ENCODE measurements around the gene BEST1.

Gene BEST1

DNA sequence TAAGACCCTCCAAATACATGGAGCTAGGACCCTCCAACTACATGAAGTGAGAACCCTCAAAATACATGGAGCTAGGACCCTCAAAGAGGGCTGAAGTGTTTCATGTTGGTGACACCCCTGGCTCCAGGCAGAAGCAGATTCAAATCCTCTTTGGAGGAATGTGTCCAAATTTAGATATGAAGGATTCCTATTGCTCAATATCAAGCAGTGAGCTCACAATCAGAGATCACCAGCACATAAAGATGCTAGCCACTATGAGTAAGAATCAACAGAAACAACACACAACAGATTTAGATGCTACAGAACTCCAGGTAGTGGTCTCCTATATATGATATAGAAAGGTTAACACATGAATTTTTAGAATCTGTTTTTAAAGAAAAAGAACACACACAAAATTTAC is 21.5 kb upstream of the BEST1 start:
- TF ChIP-seq EZH2 (IDR thresholded peaks at IDR 0.05) (no peak), POLR2AphosphoS5 (IDR thresholded peaks at IDR 0.05; ENCODE audit: borderline replicate concordance, low read depth, low read length) (no peak), FOXP2 (optimal IDR thresholded peaks at IDR 0.05; ENCODE audit: control extremely low read depth, extremely low read length, insufficient read depth) (no peak)
- no peaks in the 10 kb centered on the region for H3K9me3 ChIP-seq (ENCODE audit: low read depth, low read length)

DNA sequence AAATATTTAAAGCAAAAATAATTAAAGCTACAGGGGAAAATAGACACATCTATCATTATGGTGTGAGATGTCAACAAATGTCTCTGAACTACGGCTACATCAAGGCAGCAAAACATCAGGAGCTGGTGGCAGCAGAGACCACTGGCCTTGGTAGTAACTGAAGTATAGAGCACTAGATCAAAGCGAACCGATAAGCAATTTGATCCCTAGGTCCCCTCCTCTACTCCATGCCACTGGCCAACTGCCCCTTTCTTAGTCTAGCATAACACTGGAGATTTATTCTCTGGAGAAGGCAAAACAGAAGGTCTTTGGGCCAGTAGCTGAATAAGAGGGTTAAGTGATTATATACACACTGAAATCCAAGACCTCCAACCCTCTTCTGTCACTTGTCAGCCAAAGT is 19.2 kb upstream of the BEST1 start:
- DNase-seq (ENCODE audit: low read depth, low spot score) = no peak
- H3K27ac ChIP-seq = no peak overlapping the region
- TF ChIP-seq POLR2AphosphoS5 (IDR thresholded peaks at IDR 0.05; ENCODE audit: borderline replicate concordance, low read depth, low read length) = no peak
- no peak for TF ChIP-seq EZH2 (IDR thresholded peaks at IDR 0.05)
- TF ChIP-seq FOXP2 (optimal IDR thresholded peaks at IDR 0.05; ENCODE audit: control extremely low read depth, extremely low read length, insufficient read depth) = no peak

More for the DNA sequence above, 21.5 kb upstream of the BEST1 start:
- no peak for DNase-seq (ENCODE audit: low read depth, low spot score)
- no peaks in the 10 kb centered on the region for H3K36me3 ChIP-seq (ENCODE audit: insufficient read depth, low read length)
- H3K9ac ChIP-seq (ENCODE audit: insufficient read length) = no peak overlapping the region
- H3K27ac ChIP-seq = no peak overlapping the region
- no peak overlapping the region for H3K4me3 ChIP-seq

DNA sequence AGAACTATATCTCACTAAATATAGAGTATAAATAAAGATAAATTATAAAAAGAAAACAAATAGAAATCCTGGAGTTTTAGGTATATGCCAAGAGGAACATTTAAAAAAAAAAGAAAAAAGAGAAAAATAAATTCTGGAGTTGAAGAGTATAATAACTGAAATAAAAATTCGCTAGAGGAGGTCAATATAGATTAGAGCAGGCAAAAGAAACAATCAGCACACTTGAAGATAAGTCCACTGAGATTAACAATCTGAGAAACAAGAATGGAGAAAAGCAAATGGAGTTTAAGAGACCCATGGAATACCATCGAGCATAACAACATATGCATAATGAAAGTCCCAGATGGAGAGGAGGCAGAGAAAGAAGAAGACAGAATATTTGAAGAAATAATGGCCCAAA is 14.3 kb upstream of the BEST1 start:
- H3K9me3 ChIP-seq (ENCODE audit: low read depth, low read length) = peaks cover 10% of the 10 kb centered on the region; the same call in 1 of the 2 replicates
- DNase-seq (ENCODE audit: low read depth, low spot score) = no peak
- no peak overlapping the region for H3K9ac ChIP-seq (ENCODE audit: insufficient read length)
- H3K4me3 ChIP-seq = no peak overlapping the region
- no peak for TF ChIP-seq FOXP2 (optimal IDR thresholded peaks at IDR 0.05; ENCODE audit: control extremely low read depth, extremely low read length, insufficient read depth)
- no peak for TF ChIP-seq POLR2AphosphoS5 (IDR thresholded peaks at IDR 0.05; ENCODE audit: borderline replicate concordance, low read depth, low read length)
- no peak for TF ChIP-seq EZH2 (IDR thresholded peaks at IDR 0.05)
- H3K27ac ChIP-seq = no peak overlapping the region
- H3K36me3 ChIP-seq (ENCODE audit: insufficient read depth, low read length) = no peaks in the 10 kb centered on the region

More for the DNA sequence above, 19.2 kb upstream of the BEST1 start:
- H3K9me3 ChIP-seq (ENCODE audit: low read depth, low read length) = no peaks in the 10 kb centered on the region; the same call in 1 of the 2 replicates
- H3K4me3 ChIP-seq = no peak overlapping the region
- H3K9ac ChIP-seq (ENCODE audit: insufficient read length) = no peak overlapping the region
- no peaks in the 10 kb centered on the region for H3K36me3 ChIP-seq (ENCODE audit: insufficient read depth, low read length)

DNA sequence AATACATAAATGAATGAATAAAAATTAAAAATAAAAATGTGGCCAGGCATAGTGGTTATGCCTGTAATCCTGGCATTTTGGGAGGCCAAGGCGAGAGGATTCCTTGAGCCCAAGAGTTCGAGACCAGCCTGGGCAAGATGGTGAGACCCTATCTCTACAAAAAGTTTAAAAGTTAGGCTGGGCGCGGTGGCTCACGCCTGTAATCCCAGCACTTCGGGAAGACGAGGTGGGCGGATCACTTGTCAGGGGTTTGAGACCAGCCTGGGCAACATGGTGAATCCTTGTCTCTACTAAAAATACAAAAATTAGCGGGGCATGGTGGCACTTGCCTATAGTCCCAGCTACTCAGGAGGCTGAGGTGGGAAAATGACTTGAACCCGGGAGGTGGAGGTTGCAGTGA is 9.7 kb upstream of the BEST1 start:
- Histone ChIP-seq H3K9ac (ENCODE audit: insufficient read length) (no peak overlapping the region), H3K36me3 (ENCODE audit: insufficient read depth, low read length) (no peaks in the 10 kb centered on the region), H3K27ac (no peak overlapping the region), H3K4me3 (no peak overlapping the region), H3K9me3 (ENCODE audit: low read depth, low read length) (peaks cover 10% of the 10 kb centered on the region; the same call in 1 of the 2 replicates)
- DNase-seq (ENCODE audit: low read depth, low spot score) = no peak
- TF ChIP-seq EZH2 (IDR thresholded peaks at IDR 0.05) = no peak

DNA sequence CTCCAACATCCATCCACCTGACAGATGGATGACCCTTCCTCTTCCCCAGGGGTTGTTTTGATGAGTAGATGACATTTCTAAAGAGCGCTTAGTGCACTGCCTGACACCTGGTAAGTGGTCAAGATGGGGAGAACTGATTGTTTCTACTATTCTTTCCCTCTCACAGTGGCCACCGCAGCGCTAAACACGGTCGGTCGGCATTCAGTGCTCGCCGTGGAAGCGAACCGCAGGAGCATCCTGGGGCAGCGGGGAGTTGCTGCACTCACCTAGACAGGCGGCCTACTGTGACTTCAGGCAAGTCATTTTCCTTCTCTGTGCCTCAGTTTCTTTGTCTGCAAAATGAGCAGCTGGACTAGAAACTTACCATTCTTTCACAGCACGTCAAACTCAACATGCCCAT is 5.0 kb upstream of the BEST1 start:
- no peaks in the 10 kb centered on the region for H3K9me3 ChIP-seq (ENCODE audit: low read depth, low read length)
- no peak for DNase-seq (ENCODE audit: low read depth, low spot score)
- no peaks in the 10 kb centered on the region for H3K36me3 ChIP-seq (ENCODE audit: insufficient read depth, low read length)
- TF ChIP-seq POLR2AphosphoS5 (IDR thresholded peaks at IDR 0.05; ENCODE audit: borderline replicate concordance, low read depth, low read length) (no peak), FOXP2 (optimal IDR thresholded peaks at IDR 0.05; ENCODE audit: control extremely low read depth, extremely low read length, insufficient read depth) (no peak), EZH2 (IDR thresholded peaks at IDR 0.05) (no peak)
- peak overlapping the region; percentile 93 for H3K27ac ChIP-seq
- H3K4me3 ChIP-seq = no peak overlapping the region
- no peak overlapping the region for H3K9ac ChIP-seq (ENCODE audit: insufficient read length)

DNA sequence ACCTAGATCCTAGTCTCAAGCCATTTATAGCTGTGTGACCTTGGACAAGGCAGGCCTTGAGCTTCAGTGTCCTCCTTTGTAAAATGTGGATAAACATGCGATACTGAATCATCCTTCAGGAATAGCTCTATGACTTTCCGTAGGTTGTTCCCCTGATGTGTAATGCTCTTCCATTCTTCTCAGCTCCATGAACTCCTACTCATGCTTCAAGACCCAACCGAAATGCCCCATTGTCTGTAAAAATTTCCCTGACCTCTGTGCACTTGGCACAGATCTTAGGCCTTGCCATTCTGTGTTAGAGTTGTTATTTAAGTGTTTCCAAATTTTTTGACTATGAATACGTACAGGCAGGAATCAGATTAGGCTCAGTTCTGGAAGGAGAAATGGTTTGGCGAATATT is 3.3 kb upstream of the BEST1 start:
- Histone ChIP-seq H3K9ac (ENCODE audit: insufficient read length) (no peak overlapping the region), H3K9me3 (ENCODE audit: low read depth, low read length) (no peaks in the 10 kb centered on the region), H3K4me3 (no peak overlapping the region), H3K27ac (no peak overlapping the region), H3K36me3 (ENCODE audit: insufficient read depth, low read length) (no peaks in the 10 kb centered on the region)
- TF ChIP-seq FOXP2 (optimal IDR thresholded peaks at IDR 0.05; ENCODE audit: control extremely low read depth, extremely low read length, insufficient read depth) (no peak), POLR2AphosphoS5 (IDR thresholded peaks at IDR 0.05; ENCODE audit: borderline replicate concordance, low read depth, low read length) (no peak), EZH2 (IDR thresholded peaks at IDR 0.05) (no peak)
- DNase-seq (ENCODE audit: low read depth, low spot score) = no peak

DNA sequence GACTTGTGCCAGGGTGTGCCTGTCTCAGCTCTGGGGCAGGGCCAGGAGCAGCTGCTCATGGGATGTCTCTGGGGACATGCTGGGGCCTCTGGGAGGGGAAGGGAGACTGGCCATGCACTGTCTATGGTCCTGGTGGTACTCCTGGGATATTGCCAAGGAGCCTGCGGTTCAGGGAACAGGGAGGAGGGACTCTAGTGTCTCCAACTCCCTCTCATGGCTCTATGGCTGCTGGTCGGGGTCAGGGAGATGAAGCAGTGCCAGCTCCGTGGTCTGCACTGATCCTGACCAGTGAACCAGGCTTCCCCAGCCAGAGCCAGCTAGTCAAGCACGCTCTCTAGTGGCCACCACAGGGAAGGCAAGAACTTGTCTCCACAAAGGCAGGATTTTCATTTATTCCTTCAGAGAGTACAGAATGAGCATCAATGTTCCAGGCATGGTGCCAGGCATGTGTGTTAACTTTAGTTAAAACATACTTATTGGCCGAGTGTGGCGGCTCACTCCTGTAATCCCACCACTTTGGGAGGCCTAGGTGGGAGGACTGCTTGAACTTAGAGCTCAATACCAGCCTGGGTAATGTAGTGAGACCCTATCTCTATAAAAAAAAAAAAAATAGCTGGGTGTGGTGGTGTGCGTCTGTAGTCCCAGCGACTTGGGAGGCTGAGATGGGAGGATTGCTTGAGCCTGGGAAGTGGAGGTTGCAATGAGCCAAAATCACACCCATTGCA is 2.5 kb upstream of the BEST1 start:
- H3K36me3 ChIP-seq (ENCODE audit: insufficient read depth, low read length) = no peaks in the 10 kb centered on the region
- no peak overlapping the region for H3K4me3 ChIP-seq
- peak; percentile 79 for DNase-seq (ENCODE audit: low read depth, low spot score)
- H3K9ac ChIP-seq (ENCODE audit: insufficient read length) = peak overlapping the region; percentile 30
- no peaks in the 10 kb centered on the region for H3K9me3 ChIP-seq (ENCODE audit: low read depth, low read length)
- peak overlapping the region; percentile 58; the same call in 1 of the 2 replicates for H3K27ac ChIP-seq
- TF ChIP-seq EZH2 (IDR thresholded peaks at IDR 0.05) = no peak
- TF ChIP-seq FOXP2 (optimal IDR thresholded peaks at IDR 0.05; ENCODE audit: control extremely low read depth, extremely low read length, insufficient read depth) = no peak
- TF ChIP-seq POLR2AphosphoS5 (IDR thresholded peaks at IDR 0.05; ENCODE audit: borderline replicate concordance, low read depth, low read length) = no peak

DNA sequence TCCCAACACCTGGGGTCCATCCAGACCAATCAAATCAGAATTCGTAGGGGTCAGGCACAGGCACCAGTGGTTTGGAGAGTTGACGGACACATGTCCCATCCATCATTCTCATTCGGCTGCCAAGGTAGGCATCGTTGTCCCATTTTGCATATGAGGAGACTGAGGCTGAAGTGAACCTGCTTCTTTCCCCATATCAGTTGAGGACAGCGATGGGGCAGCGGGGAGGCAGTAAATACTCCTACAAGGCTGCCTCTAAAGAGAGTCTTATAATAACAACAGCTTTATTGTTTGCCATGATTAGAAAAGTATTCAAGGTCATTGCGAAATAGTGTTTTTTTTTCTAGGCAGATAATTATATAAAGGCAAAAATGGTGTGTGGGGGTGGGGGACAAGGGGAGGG is 1.6 kb upstream of the BEST1 start:
- Histone ChIP-seq H3K4me3 (peak overlapping the region; percentile 14; the same call in 1 of the 2 replicates), H3K36me3 (ENCODE audit: insufficient read depth, low read length) (no peaks in the 10 kb centered on the region), H3K27ac (peak overlapping the region; percentile 99), H3K9me3 (ENCODE audit: low read depth, low read length) (no peaks in the 10 kb centered on the region), H3K9ac (ENCODE audit: insufficient read length) (peak overlapping the region; percentile 37)
- TF ChIP-seq POLR2AphosphoS5 (IDR thresholded peaks at IDR 0.05; ENCODE audit: borderline replicate concordance, low read depth, low read length) = no peak
- DNase-seq (ENCODE audit: low read depth, low spot score) = no peak
